Activated CD4-positive, alpha-beta memory T cell treated with anti-CD3 and anti-CD28 coated beads, Interleukin-2, amount 10 ng/mL, durations not matched to agents 7 days and 5 days (primary cell): Measurements from ENCODE around the gene WDR90. TPM values are rescaled to one million over a fixed set of nuclear protein-coding genes. Genes with fewer than 3 reads are reported as not detected.

Source experiments
- CTCF ChIA-PET: fragments of 350-600 bp; sonication (Branson Sonifier 250); formaldehyde crosslinking; loops from one replicate; lab custom pipeline; 2021; ENCODE audit warnings: antibody characterized with exemption, inconsistent platforms; lab: Charles Lee
- POLR2A ChIA-PET: fragments of 350-600 bp; sonication (Branson Sonifier 250); formaldehyde crosslinking; loops from one replicate; lab custom pipeline; 2021; ENCODE audit warnings: antibody characterized with exemption; lab: Charles Lee
- DNase-seq: peaks from one replicate; pipeline ENCODE4 v3.0.0-alpha.2; 2020
- H3K27ac Mint-ChIP-seq: one replicate; pipeline ENCODE4 v1.8.0; 2021; ENCODE audit warnings: mild to moderate bottlenecking, mixed read lengths
- H3K27me3 Mint-ChIP-seq: one replicate; pipeline ENCODE4 v1.8.0; 2021; ENCODE audit warnings: mixed read lengths
- H3K36me3 Mint-ChIP-seq: one replicate; pipeline ENCODE4 v1.8.0; 2021; ENCODE audit warnings: low read depth, mixed read lengths
- H3K4me1 Mint-ChIP-seq: one replicate; pipeline ENCODE4 v1.8.0; 2021; ENCODE audit warnings: mixed read lengths
- H3K4me3 Mint-ChIP-seq: one replicate; pipeline ENCODE4 v1.8.0; 2021; ENCODE audit warnings: mild to moderate bottlenecking, mixed read lengths
- H3K9me3 Mint-ChIP-seq: one replicate; pipeline ENCODE4 v1.8.0; 2021; ENCODE audit warnings: mixed read lengths
- total RNA-seq, 2 experiments: library from RNA; stranded (reverse); gene quantifications; one replicate each; pipeline ENCODE4 v1.2.3, GENCODE V29; 2021

The WDR90 gene
- total RNA-seq, 2 experiments from 2014 or later, result 58.0 to 58.4 TPM

DNA sequence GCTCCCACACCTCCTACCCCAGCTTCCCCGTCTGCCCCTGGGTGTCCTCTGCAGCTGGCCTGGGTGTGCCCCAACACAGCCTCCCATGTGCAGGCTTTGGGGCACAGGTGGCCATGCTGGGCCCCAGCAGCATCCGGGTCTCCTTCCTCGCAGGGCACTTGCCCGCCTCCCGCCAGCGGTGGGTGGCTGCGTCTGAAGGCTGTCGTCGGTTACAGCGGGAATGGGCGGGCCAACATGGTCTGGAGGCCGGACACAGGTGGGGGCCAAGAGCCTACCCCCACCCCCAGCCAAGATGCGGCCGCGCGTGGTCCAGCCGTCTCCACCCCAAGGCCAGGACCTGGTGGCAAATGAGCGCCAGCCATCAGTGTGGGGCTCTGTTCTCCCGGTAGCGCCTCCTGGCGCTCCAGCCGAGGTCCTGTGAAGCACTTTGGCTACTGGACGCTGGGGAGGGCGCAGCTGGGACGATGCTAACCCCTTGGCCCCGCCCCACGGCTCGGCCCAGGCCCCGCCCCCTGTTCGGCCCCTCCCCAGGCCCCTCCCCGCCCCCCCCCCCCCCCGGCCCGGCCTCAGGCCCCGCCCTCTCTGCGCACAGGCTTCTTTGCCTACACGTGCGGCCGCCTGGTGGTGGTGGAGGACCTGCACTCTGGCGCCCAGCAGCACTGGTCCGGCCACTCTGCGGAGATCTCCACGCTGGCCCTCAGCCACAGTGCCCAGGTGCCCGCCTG lies 11.5 kb downstream of the WDR90 start:
- H3K27ac Mint-ChIP-seq, result no peak overlapping the region

DNA sequence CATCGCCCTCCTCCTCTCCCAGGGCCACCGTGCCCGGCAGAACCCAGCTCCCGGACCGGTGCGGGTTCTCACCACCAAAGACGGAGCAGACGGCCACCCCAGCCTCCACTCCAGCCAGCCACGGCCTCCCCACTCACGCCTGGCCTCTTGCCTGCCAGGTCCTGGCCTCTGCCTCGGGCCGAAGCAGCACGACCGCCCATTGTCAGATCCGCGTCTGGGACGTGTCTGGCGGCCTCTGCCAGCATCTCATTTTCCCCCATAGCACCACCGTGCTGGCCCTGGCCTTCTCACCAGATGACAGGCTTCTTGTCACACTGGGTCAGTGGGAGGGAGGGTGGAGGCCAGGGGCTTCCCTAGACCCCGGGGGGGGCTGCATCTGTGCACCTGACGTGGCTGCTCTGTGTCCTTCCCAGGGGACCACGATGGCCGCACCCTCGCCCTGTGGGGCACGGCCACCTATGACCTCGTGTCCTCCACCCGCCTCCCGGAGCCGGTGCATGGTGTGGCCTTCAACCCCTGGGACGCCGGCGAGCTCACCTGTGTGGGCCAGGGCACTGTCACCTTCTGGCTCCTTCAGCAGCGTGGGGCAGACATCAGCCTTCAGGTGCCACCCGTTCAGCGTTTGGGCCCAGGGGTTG lies 12.1 kb downstream of the WDR90 start:
- peaks cover 6% of the 10 kb centered on the region for H3K36me3 Mint-ChIP-seq
- ChIA-PET POLR2A (interaction anchor here (1.1 to 3.2 kb wide), 2 partner anchors 14 to 23 kb away, joined by 3 to 11 read pairs; partner anchors contain the start of genes JMJD8 and RHBDL1), CTCF (interaction anchor here (1.0 kb wide), 1 partner anchor 12 kb away, joined by 3 read pairs; the partner anchor contains the start of gene WDR90)
- H3K4me1 Mint-ChIP-seq, result peaks cover 2% of the 10 kb centered on the region
- no peak overlapping the region for H3K27ac Mint-ChIP-seq
- no peak for DNase-seq
- no peaks in the 10 kb centered on the region for H3K27me3 Mint-ChIP-seq
- no peaks in the 10 kb centered on the region for H3K9me3 Mint-ChIP-seq
- no peak overlapping the region for H3K4me3 Mint-ChIP-seq

More for the DNA sequence above, 11.5 kb downstream of the WDR90 start:
- peaks cover 2% of the 10 kb centered on the region for H3K4me1 Mint-ChIP-seq
- H3K4me3 Mint-ChIP-seq, result no peak overlapping the region
- POLR2A ChIA-PET, result interaction anchor here (1.0 to 3.2 kb wide), 3 partner anchors 15 to 92 kb away, joined by 3 to 11 read pairs (median 3); partner anchors contain the start of genes JMJD8 and RHBDL1
- no peaks in the 10 kb centered on the region for H3K27me3 Mint-ChIP-seq
- peaks cover 6% of the 10 kb centered on the region for H3K36me3 Mint-ChIP-seq
- no peaks in the 10 kb centered on the region for H3K9me3 Mint-ChIP-seq
- peak; percentile 68 for DNase-seq
- CTCF ChIA-PET, result interaction anchor here (1.0 kb wide), 1 partner anchor 11 kb away, joined by 3 read pairs; the partner anchor contains the start of gene WDR90

DNA sequence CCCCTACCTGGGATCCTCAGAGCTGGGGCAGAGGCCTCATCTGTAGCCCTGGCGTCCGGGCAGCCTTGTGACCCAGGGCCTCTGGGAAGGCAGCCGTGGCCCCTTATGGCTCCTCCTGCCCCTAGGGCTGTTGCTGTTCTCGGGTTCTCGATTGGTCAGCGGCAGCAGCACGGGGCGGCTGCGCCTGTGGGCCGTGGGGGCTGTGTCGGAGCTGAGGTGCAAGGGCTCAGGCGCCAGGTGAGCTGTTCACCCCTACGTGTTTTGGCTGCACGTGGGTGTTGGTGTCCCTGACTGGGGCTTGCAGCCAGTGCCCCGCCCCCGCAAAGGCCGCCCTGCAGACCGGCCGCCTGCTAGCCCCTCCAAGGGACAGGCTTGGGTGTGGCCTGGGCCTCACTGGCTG lies 12.9 kb downstream of the WDR90 start:
- no peaks in the 10 kb centered on the region for H3K27me3 Mint-ChIP-seq
- H3K36me3 Mint-ChIP-seq, result peaks cover 6% of the 10 kb centered on the region
- no peak overlapping the region for H3K4me3 Mint-ChIP-seq
- no peak overlapping the region for H3K27ac Mint-ChIP-seq
- POLR2A ChIA-PET, result interaction anchor here (1.1 to 3.2 kb wide), 2 partner anchors 14 to 22 kb away, joined by 3 to 11 read pairs; partner anchors contain the start of genes JMJD8 and RHBDL1
- H3K9me3 Mint-ChIP-seq, result no peaks in the 10 kb centered on the region
- CTCF ChIA-PET, result no interaction called here
- peaks cover 2% of the 10 kb centered on the region for H3K4me1 Mint-ChIP-seq
- DNase-seq, result no peak

DNA sequence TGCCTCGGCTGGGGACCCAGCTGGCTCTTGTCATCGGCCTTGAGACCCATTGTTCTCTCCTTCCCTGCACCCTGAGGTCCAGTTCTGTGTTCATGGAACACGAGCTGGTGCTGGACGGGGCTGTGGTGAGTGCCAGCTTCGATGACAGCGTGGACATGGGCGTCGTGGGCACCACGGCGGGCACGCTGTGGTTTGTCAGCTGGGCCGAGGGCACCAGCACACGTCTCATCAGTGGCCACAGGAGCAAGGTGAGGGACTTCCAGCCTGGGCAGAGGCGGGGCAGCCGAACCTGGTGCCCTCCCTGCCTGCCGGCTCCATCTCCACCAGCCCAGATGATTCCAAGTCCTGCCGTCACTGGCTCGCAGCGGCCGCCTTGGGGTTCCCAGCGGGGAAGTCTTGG lies 13.4 kb downstream of the WDR90 start:
- Mint-ChIP-seq H3K4me3 (no peak overlapping the region), H3K36me3 (peaks cover 6% of the 10 kb centered on the region), H3K27ac (no peak overlapping the region), H3K9me3 (no peaks in the 10 kb centered on the region), H3K4me1 (peaks cover 4% of the 10 kb centered on the region), H3K27me3 (no peaks in the 10 kb centered on the region)
- ChIA-PET POLR2A (interaction anchor here (3.2 kb wide), 1 partner anchor 13 kb away, joined by 11 read pairs; the partner anchor contains the start of gene RHBDL1), CTCF (no interaction called here)
- no peak for DNase-seq

DNA sequence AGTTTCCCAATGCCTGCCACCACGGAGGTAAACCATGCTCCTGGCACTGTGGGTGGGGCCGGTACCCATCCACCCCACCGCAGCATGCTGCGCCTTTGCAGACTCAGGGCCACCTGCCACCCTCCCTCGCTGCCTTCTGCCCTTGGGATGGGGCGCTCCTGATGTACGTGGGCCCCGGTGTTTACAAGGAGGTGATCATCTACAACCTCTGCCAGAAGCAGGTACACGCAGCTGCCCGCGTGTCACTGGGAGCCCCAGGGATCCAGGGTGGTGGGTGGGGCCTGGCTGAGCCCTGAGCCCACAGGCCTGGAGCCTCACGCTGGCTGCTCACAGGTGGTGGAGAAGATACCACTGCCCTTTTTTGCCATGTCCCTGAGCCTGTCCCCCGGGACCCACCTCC lies 17.4 kb downstream of the WDR90 start:
- DNase-seq, result no peak
- H3K4me3 Mint-ChIP-seq, result no peak overlapping the region
- peaks cover 16% of the 10 kb centered on the region for H3K36me3 Mint-ChIP-seq
- ChIA-PET CTCF (interaction anchor here (1.1 to 1.4 kb wide), 2 partner anchors 14 to 20 kb away, joined by 3 to 4 read pairs; partner anchors contain the start of gene STUB1), POLR2A (interaction anchor here (2.2 to 5.2 kb wide), 3 partner anchors 9 to 23 kb away, joined by 6 to 25 read pairs (median 11); partner anchors contain the start of genes RHBDL1, STUB1 and WDR24)
- peaks cover 12% of the 10 kb centered on the region for H3K4me1 Mint-ChIP-seq
- no peak overlapping the region for H3K27ac Mint-ChIP-seq
- H3K27me3 Mint-ChIP-seq, result no peaks in the 10 kb centered on the region
- no peaks in the 10 kb centered on the region for H3K9me3 Mint-ChIP-seq

DNA sequence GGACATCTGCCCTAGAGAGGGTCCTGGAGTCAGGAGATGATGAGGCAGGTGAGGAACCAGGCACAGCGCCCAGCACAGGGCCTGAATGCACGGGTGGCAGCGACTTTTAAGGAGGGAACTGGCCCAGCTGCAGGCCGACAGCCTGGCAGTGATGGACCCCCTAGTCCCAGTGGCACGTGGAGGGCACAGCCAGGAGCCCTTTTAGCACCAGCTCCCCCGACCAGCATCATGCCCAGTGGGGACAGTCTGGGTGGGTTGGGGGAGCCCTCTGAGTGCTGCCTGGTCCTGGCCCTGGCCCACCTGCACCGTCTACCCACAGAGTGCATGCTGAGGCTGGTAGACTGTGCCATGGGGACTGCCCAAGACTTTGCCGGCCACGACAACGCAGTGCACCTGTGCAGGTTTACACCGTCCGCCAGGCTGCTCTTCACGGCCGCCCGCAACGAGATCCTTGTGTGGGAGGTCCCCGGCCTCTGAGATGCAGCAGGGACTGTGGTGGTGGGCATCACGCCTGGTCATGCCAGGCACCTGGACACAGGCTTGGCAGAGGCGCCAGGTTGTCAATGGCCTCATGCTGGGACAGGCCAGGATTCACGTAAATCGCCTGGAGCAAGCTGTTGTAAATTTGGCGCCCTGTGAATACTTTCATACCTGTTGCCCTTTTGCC lies 18.1 kb downstream of the WDR90 start:
- Mint-ChIP-seq H3K36me3 (peaks cover 16% of the 10 kb centered on the region), H3K4me3 (peak overlapping the region; percentile 77), H3K27me3 (no peaks in the 10 kb centered on the region), H3K27ac (peak overlapping the region; percentile 78), H3K9me3 (no peaks in the 10 kb centered on the region), H3K4me1 (peaks cover 12% of the 10 kb centered on the region)
- no peak for DNase-seq
- POLR2A ChIA-PET, result interaction anchor here (0.8 to 5.2 kb wide), 10 partner anchors 9 to 88 kb away, joined by 3 to 25 read pairs (median 5); partner anchors contain the start of genes STUB1, WDR24 and WDR90
- CTCF ChIA-PET, result interaction anchor here (0.7 to 1.8 kb wide), 8 partner anchors 8 to 28 kb away, joined by 3 to 8 read pairs (median 4); partner anchors contain the start of genes RHBDL1, STUB1 and WDR90

DNA sequence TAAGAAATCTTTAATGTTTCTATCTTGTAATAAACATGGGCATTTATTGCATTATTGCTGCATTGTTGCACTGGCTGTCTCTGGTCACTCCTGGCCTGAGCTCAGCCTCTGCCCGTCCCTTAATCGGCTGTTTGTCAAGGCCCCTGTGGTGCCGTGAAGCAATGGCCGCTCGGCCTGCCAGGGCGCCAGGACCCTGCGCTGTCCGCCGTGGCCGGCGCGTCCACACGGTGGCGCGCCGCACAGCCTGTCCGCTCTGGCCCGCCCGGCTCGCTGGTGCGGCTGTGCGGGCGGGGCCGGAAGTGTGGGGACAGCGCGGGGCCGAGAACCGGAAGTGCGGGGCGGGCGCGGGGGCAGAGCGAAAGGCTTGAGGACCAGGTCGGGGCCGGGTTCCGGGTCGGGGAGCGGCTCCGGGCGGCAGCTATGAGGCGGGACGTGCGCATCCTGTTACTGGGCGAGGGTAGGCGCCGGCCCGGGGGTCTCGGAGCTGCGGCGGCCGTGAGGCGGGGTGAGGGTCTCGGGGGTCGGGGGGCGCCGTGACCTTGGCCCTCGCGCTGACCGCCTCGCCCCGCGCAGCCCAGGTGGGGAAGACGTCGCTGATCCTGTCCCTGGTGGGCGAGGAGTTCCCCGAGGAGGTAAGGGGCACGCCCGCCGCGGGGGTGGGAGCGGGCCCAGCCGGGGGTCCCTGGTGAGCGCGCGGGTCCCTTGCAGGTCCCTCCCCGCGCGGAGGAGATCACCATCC lies 18.8 kb downstream of the WDR90 start, which contains the start of gene RHOT2:
Gene RHOT2 (plus strand): TSS at position 353 of the 739 bp plus-strand sequence. CDS start 68 bp downstream, at position 421.
- CTCF ChIA-PET, result interaction anchor here (0.7 to 1.8 kb wide), 9 partner anchors 8 to 141 kb away, joined by 3 to 8 read pairs (median 4); partner anchors contain the start of genes CAPN15, RHBDL1, STUB1 and WDR90
- Mint-ChIP-seq H3K36me3 (peaks cover 17% of the 10 kb centered on the region), H3K27me3 (no peaks in the 10 kb centered on the region), H3K9me3 (no peaks in the 10 kb centered on the region), H3K4me1 (peaks cover 12% of the 10 kb centered on the region), H3K27ac (peak within 1 kb of the TSS; percentile 78), H3K4me3 (peak within 1 kb of the TSS; percentile 77)
- POLR2A ChIA-PET, result interaction anchor here (0.8 to 5.2 kb wide), 10 partner anchors 8 to 89 kb away, joined by 3 to 25 read pairs (median 5); partner anchors contain the start of genes STUB1, WDR24 and WDR90
- peak; percentile 94 for DNase-seq

DNA sequence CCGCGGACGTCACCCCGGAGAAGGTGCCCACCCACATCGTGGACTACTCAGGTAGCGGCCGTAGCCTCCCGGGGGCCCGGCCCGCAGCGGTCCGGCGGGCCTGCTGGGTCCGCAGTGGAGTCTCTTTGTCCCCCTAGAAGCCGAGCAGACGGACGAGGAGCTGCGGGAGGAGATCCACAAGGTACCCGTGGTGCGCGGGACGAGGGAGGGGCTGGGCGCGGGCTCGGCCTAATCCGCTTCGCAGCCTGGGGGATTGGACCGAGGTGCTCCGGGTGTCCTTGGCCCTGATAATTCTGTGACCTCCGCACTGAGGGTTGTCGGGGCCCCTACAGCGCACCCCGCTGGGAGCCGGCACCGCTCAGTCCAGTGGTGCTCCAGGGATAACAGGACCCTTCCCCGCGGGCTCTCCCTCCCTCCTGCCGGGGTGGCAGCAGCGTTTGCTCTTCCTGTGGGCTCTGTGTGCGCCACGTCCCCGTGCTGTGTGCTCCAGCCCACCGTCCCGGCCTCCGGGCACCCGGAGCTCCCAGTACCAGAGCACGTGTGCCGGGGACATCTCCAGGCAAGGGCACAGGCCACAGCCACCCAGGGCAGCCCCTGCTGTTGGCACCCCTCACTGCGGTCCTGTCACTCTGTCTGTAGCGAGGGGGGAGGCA lies 19.5 kb downstream of the WDR90 start:
- Mint-ChIP-seq H3K27ac (peak overlapping the region; percentile 63), H3K9me3 (no peaks in the 10 kb centered on the region), H3K27me3 (no peaks in the 10 kb centered on the region), H3K4me3 (peak overlapping the region; percentile 77), H3K36me3 (peaks cover 15% of the 10 kb centered on the region), H3K4me1 (peaks cover 12% of the 10 kb centered on the region)
- DNase-seq, result no peak
- ChIA-PET POLR2A (interaction anchor here (1.4 to 5.2 kb wide), 7 partner anchors 11 to 39 kb away, joined by 4 to 25 read pairs (median 6); partner anchors contain the start of genes STUB1, WDR24 and WDR90), CTCF (interaction anchor here (1.2 to 1.8 kb wide), 6 partner anchors 7 to 141 kb away, joined by 3 to 8 read pairs (median 4); partner anchors contain the start of genes CAPN15, RHBDL1 and STUB1)

DNA sequence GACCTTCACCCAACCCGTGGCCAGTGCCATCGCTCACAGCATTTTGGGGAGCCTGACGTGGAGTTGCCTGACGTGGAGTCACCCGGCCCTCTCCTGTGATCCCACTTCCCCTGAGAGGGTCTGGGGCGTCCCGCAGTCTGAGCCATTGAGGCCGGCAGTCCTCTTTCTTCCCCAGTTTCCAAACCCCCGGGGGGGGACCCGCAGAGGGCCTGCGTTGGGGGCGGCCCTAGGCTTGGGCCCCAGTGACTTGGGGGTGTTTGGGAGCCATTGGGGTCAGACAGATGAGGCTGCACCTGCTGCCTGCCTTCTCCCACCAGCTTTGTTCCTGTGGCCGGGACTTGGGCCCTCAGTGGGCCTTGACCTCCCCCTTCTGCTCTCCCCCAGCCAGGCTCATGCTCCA lies 20.5 kb downstream of the WDR90 start:
- Mint-ChIP-seq H3K36me3 (peaks cover 14% of the 10 kb centered on the region), H3K4me3 (peak overlapping the region; percentile 46), H3K4me1 (peaks cover 12% of the 10 kb centered on the region), H3K9me3 (no peaks in the 10 kb centered on the region), H3K27me3 (no peaks in the 10 kb centered on the region), H3K27ac (no peak overlapping the region)
- DNase-seq, result no peak
- ChIA-PET CTCF (no interaction called here), POLR2A (interaction anchor here (2.9 to 5.2 kb wide), 2 partner anchors 10 to 20 kb away, joined by 12 to 25 read pairs; partner anchors contain the start of genes STUB1 and WDR90)

DNA sequence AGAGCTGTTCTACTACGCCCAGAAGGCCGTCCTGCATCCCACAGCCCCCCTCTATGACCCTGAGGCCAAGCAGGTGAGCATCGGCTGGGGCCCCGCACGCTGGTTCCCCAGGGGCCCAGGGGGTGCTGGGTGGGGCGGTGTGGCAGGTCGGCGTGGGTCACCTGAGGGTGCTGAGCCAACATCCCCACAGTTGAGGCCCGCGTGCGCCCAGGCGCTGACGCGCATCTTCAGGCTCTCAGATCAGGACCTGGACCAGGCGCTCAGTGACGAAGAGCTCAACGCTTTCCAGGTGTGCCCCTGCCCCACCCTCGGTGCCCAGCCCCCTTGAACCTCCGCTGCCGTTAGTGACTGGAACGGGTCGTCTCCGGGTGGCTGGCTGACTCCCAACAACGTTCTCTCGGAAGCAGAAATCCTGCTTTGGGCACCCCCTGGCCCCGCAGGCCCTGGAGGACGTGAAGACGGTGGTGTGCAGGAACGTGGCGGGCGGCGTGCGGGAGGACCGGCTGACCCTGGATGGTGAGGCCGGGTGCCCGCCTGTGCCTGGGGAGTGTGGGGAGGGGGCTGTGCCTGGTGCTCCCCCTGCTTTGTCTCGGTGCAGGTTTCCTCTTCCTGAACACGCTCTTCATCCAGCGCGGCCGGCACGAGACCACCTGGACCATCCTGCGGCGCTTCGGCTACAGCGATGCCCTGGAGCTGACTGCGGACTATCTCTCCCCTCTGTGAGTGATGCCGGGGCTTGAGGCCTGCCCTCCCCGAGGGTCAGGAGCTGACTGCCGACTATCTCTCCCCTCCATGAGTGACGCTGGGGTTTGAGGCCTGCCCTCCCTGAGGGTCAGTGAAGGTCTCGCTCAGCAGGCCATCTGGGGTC lies 21.6 kb downstream of the WDR90 start:
- Mint-ChIP-seq H3K4me1 (peaks cover 17% of the 10 kb centered on the region), H3K4me3 (peak overlapping the region; percentile 13), H3K27ac (no peak overlapping the region)

More for the DNA sequence above, 21.6 kb downstream of the WDR90 start:
- ChIA-PET CTCF (no interaction called here), POLR2A (interaction anchor here (2.9 to 5.2 kb wide), 2 partner anchors 9 to 21 kb away, joined by 12 to 25 read pairs; partner anchors contain the start of genes STUB1 and WDR90)
- H3K27me3 Mint-ChIP-seq, result no peaks in the 10 kb centered on the region
- no peak for DNase-seq
- H3K36me3 Mint-ChIP-seq, result peaks cover 14% of the 10 kb centered on the region
- H3K9me3 Mint-ChIP-seq, result no peaks in the 10 kb centered on the region
